Measurements from ENCODE around the gene PLA2G6. TPM values are rescaled to one million over a fixed set of nuclear protein-coding genes. Genes with fewer than 3 reads are reported as not detected.

PLA2G6 gene
- total RNA-seq, 1 experiment from 2014 or later: 24.1 TPM

DNA sequence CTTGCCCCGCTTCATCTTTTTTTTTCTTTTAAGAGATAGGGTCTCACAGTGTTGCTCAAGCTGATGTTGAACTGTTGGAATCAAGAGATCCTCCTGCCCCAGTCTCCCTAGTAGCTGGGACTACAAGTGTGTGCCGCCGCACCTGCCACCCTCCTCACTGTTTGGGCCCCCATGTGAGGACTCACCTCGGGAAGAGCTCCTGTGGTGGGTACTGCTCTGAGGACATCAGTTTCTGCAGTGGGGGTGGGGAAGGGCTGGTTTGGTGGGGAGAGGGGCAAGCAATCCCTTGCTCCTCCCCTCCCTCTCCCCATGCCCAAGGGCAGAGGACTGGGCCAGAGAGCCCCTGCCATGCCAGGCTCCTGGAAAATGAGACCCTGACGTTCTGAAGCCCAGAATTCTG is 96.1 kb downstream of the PLA2G6 start:
- H3K4me1 Mint-ChIP-seq: peaks cover 13 to 40% of the 10 kb centered on the region in 2 experiments
- H3K4me1 ChIP-seq (ENCODE audit: insufficient read depth, low read length): no peaks in the 10 kb centered on the region; the same call in 1 of the 2 replicates
- no peak overlapping the region for H2BK120ac ChIP-seq (ENCODE audit: low read depth, low read length, poor library complexity, severe bottlenecking)
- no peaks in the 10 kb centered on the region for H3K79me1 ChIP-seq (ENCODE audit: insufficient read depth, low read depth, low read length, poor library complexity, severe bottlenecking)
- no CpG with 5 or more reads among the region's 5 CpGs for WGBS (ENCODE audit: extremely low coverage, insufficient read length, low lambda C conversion rate)
- H3K14ac ChIP-seq (ENCODE audit: insufficient read depth, low read length): no peak overlapping the region
- H3K4me3 Mint-ChIP-seq: no peak overlapping the region
- no peak overlapping the region for H4K5ac ChIP-seq (ENCODE audit: insufficient read length, low read depth, low read length)
- H3K56ac ChIP-seq (ENCODE audit: insufficient read length, low read depth, low read length): no peak overlapping the region
- H3T11ph ChIP-seq (ENCODE audit: low read length): no peak overlapping the region
- no peak overlapping the region for H2AFZ ChIP-seq (ENCODE audit: low read length)
- H2BK20ac ChIP-seq (ENCODE audit: low read depth, low read length, poor library complexity, severe bottlenecking): no peak overlapping the region
- no peak overlapping the region for H2BK5ac ChIP-seq (ENCODE audit: insufficient read length, low read length)
- no peaks in the 10 kb centered on the region for H4K20me1 ChIP-seq (ENCODE audit: control insufficient read depth, insufficient read depth, insufficient read length)
- no peak overlapping the region for H2BK12ac ChIP-seq (ENCODE audit: insufficient read length, low read depth, low read length)
- no peak overlapping the region for H3K27ac Mint-ChIP-seq
- H3K27me3 Mint-ChIP-seq (ENCODE audit: low read depth): peaks cover 11% of the 10 kb centered on the region
- H4K91ac ChIP-seq (ENCODE audit: insufficient read length, low read depth, low read length): no peak overlapping the region
- peaks cover 1 to 10% (median 9%) of the 10 kb centered on the region in 3 experiments; a peak in 3 of 7 replicates for H3K36me3 Mint-ChIP-seq (ENCODE audit: insufficient read depth in 1 of 3, low read depth in 3 of 3)
- H3K23ac ChIP-seq (ENCODE audit: insufficient read length, low read depth, low read length): no peak overlapping the region
- no peaks in the 10 kb centered on the region for H3K23me2 ChIP-seq (ENCODE audit: insufficient read length, low read depth, low read length, poor library complexity, severe bottlenecking)
- no peak overlapping the region for H3K27ac ChIP-seq (ENCODE audit: insufficient read length, low read depth, low read length)
- no peak overlapping the region for H3K18ac ChIP-seq (ENCODE audit: insufficient read length, low read depth, low read length)
- no peak overlapping the region for H2BK15ac ChIP-seq (ENCODE audit: low read depth, low read length)
- H4K8ac ChIP-seq (replicated peaks; ENCODE audit: insufficient read length, low read depth, low read length): no peak overlapping the region
- no peak overlapping the region for H3K4me2 ChIP-seq (ENCODE audit: insufficient read depth, insufficient read length, low read length)
- peaks cover 5% of the 10 kb centered on the region; the same call in 1 of the 2 replicates for H3K27me3 ChIP-seq (ENCODE audit: insufficient read depth, low read length)
- no peak overlapping the region for H2AK5ac ChIP-seq (ENCODE audit: insufficient read length, low read length)
- H3K9me3 Mint-ChIP-seq: no peaks in the 10 kb centered on the region
- H3K9me3 ChIP-seq (ENCODE audit: control insufficient read depth, low read depth, low read length): no peaks in the 10 kb centered on the region
- DNase-seq: no peak
- H3K9ac ChIP-seq (ENCODE audit: extremely low read depth, insufficient read length, low read length): no peak overlapping the region
- H3K4ac ChIP-seq (ENCODE audit: low read depth, low read length): no peak overlapping the region
- no peak for TF ChIP-seq CTCF (conservative IDR thresholded peaks at IDR 0.05)
- no peaks in the 10 kb centered on the region for H3K79me2 ChIP-seq (ENCODE audit: insufficient read depth, low read length)

Measured in H9 (cell line).